Measurements from ENCODE around the gene ARHGAP20. TPM values are rescaled to one million over a fixed set of nuclear protein-coding genes. Genes with fewer than 3 reads are reported as not detected.

Gene ARHGAP20
- total and polyA plus RNA-seq, 2 of the 4 experiments (the other 2 are of a cell fraction), result 1.4 to 2.5 TPM

GRCh38 chr11:110564676-110565356, 147.4 kb downstream of the ARHGAP20 start:
- BruUV-seq (replicated peaks), result no TSS peak
- peaks cover 8% of the 10 kb centered on the region; the same call in 1 of the 2 replicates for H3K4me1 ChIP-seq (ENCODE audit: control insufficient read depth, insufficient read depth, low read length)
- H2AK9ac ChIP-seq (replicated peaks; ENCODE audit: low read depth, low read length, poor library complexity), result no peak overlapping the region
- CTCF ChIA-PET, result no interaction called here
- H4K5ac ChIP-seq (ENCODE audit: low read depth, low read length), result no peak overlapping the region
- no peak overlapping the region; the same call in 1 of the 2 replicates for H2BK120ac ChIP-seq (ENCODE audit: low read depth, low read length)
- ATAC-seq (ENCODE audit: low read depth) (no peak), DNase-seq (no peak)
- no peak overlapping the region for H3K23ac ChIP-seq (ENCODE audit: low read depth, low read length)
- no peak overlapping the region for H3K4me2 ChIP-seq (ENCODE audit: low read depth, low read length)
- H3K4me3 ChIP-seq (ENCODE audit: insufficient read depth, low read depth, low read length), result no peak overlapping the region
- H2AK5ac ChIP-seq (ENCODE audit: low read depth, low read length), result no peak overlapping the region
- no peak overlapping the region for H3K4ac ChIP-seq (ENCODE audit: low read depth, low read length)
- no peak overlapping the region for H3K56ac ChIP-seq (ENCODE audit: extremely low read depth, insufficient read depth, low read length)
- intact Hi-C loops (cut with micrococcal nuclease) (loop anchor here (5.0 kb wide), 2 partner anchors 93 to 667 kb away; no protein-coding TSS in a partner anchor), in situ Hi-C loops (cut with MboI; ENCODE audit: low sequenced_read_pairs) (no loop called here), dilution Hi-C loops (cut with HindIII; ENCODE audit: low sequenced_read_pairs, unreplicated experiment) (no loop called here)
- POLR2A ChIA-PET (ENCODE audit: unreplicated experiment), result no interaction called here
- no peaks in the 10 kb centered on the region; the same call in 1 of the 2 replicates for H3K9me1 ChIP-seq (ENCODE audit: insufficient read depth, low read length)
- no peak overlapping the region for H2BK5ac ChIP-seq (ENCODE audit: low read depth, low read length, poor library complexity, severe bottlenecking)
- H3K14ac ChIP-seq (replicated peaks; ENCODE audit: low read depth, low read length), result no peak overlapping the region
- H3K9ac ChIP-seq (ENCODE audit: low read depth, low read length), result no peak overlapping the region
- peak overlapping the region; percentile 7 for H2AFZ ChIP-seq (replicated peaks; ENCODE audit: low read length, poor library complexity)
- H3K9me3 ChIP-seq (ENCODE audit: control insufficient read depth, insufficient read depth, low read length), result no peaks in the 10 kb centered on the region
- H3K18ac ChIP-seq (ENCODE audit: low read depth, low read length), result no peak overlapping the region
- H3K79me1 ChIP-seq (ENCODE audit: low read depth in 1 of 2, low read length in 2 of 2), result no peaks in the 10 kb centered on the region
- H2BK15ac ChIP-seq (ENCODE audit: low read depth, low read length), result no peak overlapping the region
- H4K8ac ChIP-seq (ENCODE audit: low read depth in 2 of 2, low read length in 2 of 2), result no peak overlapping the region
- no peak for TF ChIP-seq SMC3 (IDR thresholded peaks at IDR 0.05; ENCODE audit: low read depth, low read length)
- no peak for TF ChIP-seq MAZ (IDR thresholded peaks at IDR 0.05; ENCODE audit: borderline replicate concordance, low read depth, low read length)
- no peak for TF ChIP-seq POLR2A (IDR thresholded peaks at IDR 0.05; ENCODE audit: low read depth, low read length)
- TF ChIP-seq RFX5 (IDR thresholded peaks at IDR 0.05; ENCODE audit: low read depth, low read length), result no peak
- TF ChIP-seq, protein P1, sequence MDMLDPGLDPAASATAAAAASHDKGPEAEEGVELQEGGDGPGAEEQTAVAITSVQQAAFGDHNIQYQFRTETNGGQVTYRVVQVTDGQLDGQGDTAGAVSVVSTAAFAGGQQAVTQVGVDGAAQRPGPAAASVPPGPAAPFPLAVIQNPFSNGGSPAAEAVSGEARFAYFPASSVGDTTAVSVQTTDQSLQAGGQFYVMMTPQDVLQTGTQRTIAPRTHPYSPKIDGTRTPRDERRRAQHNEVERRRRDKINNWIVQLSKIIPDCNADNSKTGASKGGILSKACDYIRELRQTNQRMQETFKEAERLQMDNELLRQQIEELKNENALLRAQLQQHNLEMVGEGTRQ (IDR thresholded peaks at IDR 0.05; ENCODE audit: low read depth, low read length), result no peak
- TF ChIP-seq RCOR1 (IDR thresholded peaks at IDR 0.05; ENCODE audit: insufficient replicate concordance, low read length), result no peak
- TF ChIP-seq ELK1 (IDR thresholded peaks at IDR 0.05; ENCODE audit: borderline replicate concordance, low read depth, low read length), result no peak
- no peak for TF ChIP-seq RAD21 (IDR thresholded peaks at IDR 0.05; ENCODE audit: low read length)
- no peak for TF ChIP-seq FOS (IDR thresholded peaks at IDR 0.05; ENCODE audit: low read depth, low read length)
- no peak for TF ChIP-seq BHLHE40 (IDR thresholded peaks at IDR 0.05; ENCODE audit: low read depth, low read length)
- WGBS, 2 experiments (ENCODE audit: extremely low coverage in 2 of 2, insufficient read length in 1 of 2), result 80% methylated on average over 2 of the region's 8 CpGs; no CpG with 5 or more reads in 1 of the 2 experiments
- H2BK20ac ChIP-seq (ENCODE audit: low read depth, low read length), result 0 out of 2 replicates have a peak overlapping the region, but pooled peaks have one; percentile 22
- peaks cover 12% of the 10 kb centered on the region for H3K27me3 ChIP-seq (ENCODE audit: control insufficient read depth, insufficient read depth, low read length)
- H3K27ac ChIP-seq (ENCODE audit: insufficient read depth, low read length), result no peak overlapping the region
- no peaks in the 10 kb centered on the region for H3K36me3 ChIP-seq (ENCODE audit: control insufficient read depth, insufficient read depth, low read length)
- H4K91ac ChIP-seq (ENCODE audit: insufficient read depth, low read depth, low read length), result no peak overlapping the region
- H4K20me1 ChIP-seq (ENCODE audit: insufficient read depth, low read length), result no peaks in the 10 kb centered on the region
